Right lobe of liver (tissue), 4 donors: Measurements from ENCODE around the gene ITPK1.

ENCODE experiments used
- CTCF ChIP-seq, 4 donors: fragments of 200-600 bp in 3 of 4; fragments of 450-650 bp in 1 of 4; IDR thresholded peaks; one replicate each; pipeline versions ENCODE4 v1.5.1 to v1.8.0; 2016 to 2022; ENCODE audit warnings: antibody characterized with exemption in 4 of 4, mild to moderate bottlenecking in 2 of 4
- POLR2A ChIP-seq: fragments of 450-650 bp; IDR thresholded peaks from one replicate; pipeline ENCODE4 v1.6.1; 2017; ENCODE audit warnings: antibody characterized with exemption, mild to moderate bottlenecking
- donor health status: DM: no; HTN: no; CAD: no.
- donor health status: DM: no; HTN: no; CAD: no.
- donor health status: DM: no; HTN: yes; CAD: no.

GRCh38 chr14:92998946-92999345, 116.8 kb downstream of the ITPK1 start:
- no peak for TF ChIP-seq POLR2A
- no peak for TF ChIP-seq CTCF (IDR thresholded peaks at IDR 0.05)
